GM19463 (cell line): ENCODE results near the gene CDH6.

Experiments used
- ATAC-seq: cut with Tn5 transposase; IDR thresholded peaks from one replicate; pipeline ENCODE4 v1.9.1; 2021; ENCODE audit warnings: mild to moderate bottlenecking, moderate library complexity; ENCODE audit not compliant: unreplicated experiment

Gene CDH6

DNA sequence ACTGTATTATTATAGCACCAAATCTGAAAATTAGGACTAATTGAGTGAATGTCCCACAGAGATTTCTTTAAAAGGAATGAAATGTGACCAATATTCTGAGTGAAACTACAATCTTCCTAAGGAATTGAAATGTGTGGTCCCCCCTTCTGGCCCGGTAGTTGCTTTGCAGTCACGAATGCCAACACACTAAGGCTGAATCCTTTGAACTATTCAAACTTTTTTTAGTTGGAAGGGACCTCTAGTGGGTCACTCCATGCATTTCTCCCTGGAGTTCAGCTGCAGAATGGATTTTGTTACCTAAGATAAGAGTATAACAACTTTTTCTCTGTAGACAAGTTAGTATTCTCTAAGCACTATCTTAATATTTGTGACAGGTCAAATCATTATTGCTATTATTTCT lies 2.8 kb downstream of the CDH6 start:
- ATAC-seq: no peak

DNA sequence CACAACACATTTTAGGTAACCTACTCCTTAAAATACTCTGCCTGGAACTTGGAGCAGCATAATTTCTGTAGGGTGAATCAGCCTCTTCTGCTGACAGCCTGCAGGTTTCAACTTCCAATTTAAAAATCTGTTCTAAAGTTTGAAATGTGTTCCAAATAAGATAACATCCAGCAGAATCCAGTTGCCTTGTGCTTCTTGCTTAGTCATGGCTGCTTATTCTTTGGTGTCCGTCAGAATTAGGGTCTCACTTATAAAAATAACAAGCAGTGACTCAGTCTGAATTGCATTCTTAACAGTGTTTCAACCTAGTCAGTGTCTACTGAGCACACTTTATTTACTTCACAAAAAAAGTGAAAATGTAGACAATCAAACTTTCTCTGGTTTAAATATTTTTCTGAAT lies 3.7 kb downstream of the CDH6 start:
- ATAC-seq: no peak

- no peak for ATAC-seq
Measured at GRCh38 chr5:31204958-31205357, 11.5 kb downstream of the CDH6 start.

GRCh38 chr5:31208043-31208442 lies 14.6 kb downstream of the CDH6 start:
- ATAC-seq: no peak

- ATAC-seq: no peak
Measured at GRCh38 chr5:31209334-31209733, 15.8 kb downstream of the CDH6 start.

- ATAC-seq: no peak
Measured at GRCh38 chr5:31211098-31211497, 17.6 kb downstream of the CDH6 start.

DNA sequence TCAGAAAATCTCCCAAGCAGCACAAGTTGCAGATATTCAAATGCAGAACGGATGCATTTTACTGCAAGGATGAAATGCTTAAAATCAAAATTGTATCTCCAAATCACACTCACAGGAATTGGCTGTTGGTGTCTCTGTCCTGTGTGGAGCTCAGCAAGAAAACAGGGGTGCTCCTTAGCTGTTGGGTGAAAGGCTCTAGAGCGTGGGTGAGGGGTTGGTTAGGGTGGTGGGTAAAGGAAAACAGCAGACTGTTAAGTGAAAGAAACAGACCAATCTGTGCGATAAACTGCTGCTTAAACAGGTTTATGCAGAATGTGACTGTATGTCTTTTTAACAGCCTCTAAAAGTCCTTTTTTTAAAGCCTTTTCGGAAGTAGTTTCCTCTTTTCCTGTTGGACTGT lies 19.8 kb downstream of the CDH6 start:
- ATAC-seq: no peak

GRCh38 chr5:31213705-31214121 lies 20.2 kb downstream of the CDH6 start:
- no peak for ATAC-seq

- no peak for ATAC-seq
Measured at GRCh38 chr5:31214229-31214628, 20.7 kb downstream of the CDH6 start.

GRCh38 chr5:31215236-31215635 lies 21.8 kb downstream of the CDH6 start:
- no peak for ATAC-seq

- no peak for ATAC-seq
Measured at GRCh38 chr5:31217446-31217845, 24.0 kb downstream of the CDH6 start.

DNA sequence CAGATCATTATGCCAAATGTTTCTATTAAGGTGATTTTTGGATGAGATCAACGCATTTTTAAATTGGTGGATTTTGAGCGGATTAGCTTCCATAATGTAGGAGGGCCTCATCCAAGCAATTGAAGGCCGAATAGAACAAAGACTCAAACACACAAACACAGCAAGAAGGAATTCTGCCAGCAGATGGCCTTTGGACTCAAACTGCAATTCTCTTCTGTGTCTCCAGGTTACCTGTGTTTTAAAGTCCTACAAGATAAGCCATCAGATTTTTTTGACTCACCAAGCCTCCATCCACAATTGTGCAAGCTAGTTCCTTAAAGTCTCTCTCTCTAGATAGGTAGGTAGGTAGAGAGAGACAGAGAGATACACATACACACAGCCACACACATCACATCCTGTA lies 25.5 kb downstream of the CDH6 start:
- ATAC-seq: no peak

GRCh38 chr5:31221001-31221400 lies 27.5 kb downstream of the CDH6 start:
- ATAC-seq: no peak

GRCh38 chr5:31225118-31225517 lies 31.6 kb downstream of the CDH6 start:
- ATAC-seq: no peak

GRCh38 chr5:31225613-31226012 lies 32.1 kb downstream of the CDH6 start:
- no peak for ATAC-seq

- ATAC-seq: no peak
Measured at GRCh38 chr5:31226651-31227050, 33.2 kb downstream of the CDH6 start.

DNA sequence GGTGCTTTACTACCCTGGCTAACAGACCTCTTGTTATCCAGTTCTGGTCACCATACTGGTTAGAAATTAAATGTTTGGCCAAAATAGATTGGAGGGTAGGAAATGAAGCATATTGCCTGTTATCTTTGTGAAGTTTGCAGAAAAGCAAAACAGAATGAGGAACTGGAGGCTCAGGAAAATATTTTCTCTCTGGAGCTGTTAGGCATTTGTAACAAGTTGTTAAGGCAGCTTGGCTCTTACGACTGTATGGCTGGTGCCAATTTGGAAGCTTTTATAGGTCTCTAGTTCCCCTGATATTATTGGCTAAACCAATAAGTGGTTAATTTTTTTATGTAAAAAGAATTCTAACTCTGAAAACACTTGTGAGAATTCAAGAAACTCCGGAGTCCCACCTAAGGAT lies 35.8 kb downstream of the CDH6 start:
- no peak for ATAC-seq

- ATAC-seq: no peak
Measured at GRCh38 chr5:31231177-31231838, 37.8 kb downstream of the CDH6 start.

- peak; percentile 79 for ATAC-seq
Measured at GRCh38 chr5:31232273-31232888, 38.9 kb downstream of the CDH6 start.

GRCh38 chr5:31235381-31235780 lies 41.9 kb downstream of the CDH6 start:
- no peak for ATAC-seq

DNA sequence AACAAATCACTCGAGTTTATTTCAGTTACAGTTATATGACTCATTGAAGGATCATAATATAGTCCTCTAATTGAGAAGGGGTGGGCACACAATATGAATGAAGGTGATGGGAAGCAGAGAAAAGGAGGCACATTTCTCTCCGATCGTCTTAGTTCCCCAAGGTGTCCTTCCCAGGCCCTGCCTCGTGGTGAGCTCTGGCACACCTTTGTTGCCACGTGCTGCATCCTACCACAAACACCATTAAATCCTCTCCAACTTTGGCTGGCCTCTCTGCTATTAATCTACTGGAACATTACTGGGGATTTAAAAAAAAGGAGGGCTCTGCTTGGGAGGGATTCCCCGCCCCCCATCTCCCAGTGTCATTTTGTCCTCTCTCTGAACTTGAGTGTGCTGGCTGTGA lies 42.9 kb downstream of the CDH6 start:
- no peak for ATAC-seq

DNA sequence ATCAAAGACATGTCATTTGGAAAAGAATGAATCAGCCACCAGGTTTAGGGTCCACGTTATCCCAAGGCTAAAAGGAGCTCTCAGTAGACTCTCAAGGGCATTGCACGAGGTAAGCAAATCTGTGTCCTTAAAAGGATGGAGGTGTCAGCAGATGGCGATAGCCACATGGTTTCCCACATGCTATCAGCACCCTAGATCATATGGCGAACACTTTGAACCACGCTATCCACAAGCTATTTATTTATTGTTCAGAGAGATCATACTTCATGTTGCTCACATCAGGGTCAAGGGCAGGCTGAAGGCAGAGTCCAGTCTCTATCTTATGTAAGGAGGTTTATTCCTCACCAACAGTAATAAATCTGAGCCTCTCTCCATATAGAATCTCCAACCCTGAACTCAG lies 43.7 kb downstream of the CDH6 start:
- no peak for ATAC-seq

GRCh38 chr5:31238497-31238896 lies 45.0 kb downstream of the CDH6 start:
- ATAC-seq: no peak
